ENCODE results near the gene PDE4D.

Gene PDE4D

DNA sequence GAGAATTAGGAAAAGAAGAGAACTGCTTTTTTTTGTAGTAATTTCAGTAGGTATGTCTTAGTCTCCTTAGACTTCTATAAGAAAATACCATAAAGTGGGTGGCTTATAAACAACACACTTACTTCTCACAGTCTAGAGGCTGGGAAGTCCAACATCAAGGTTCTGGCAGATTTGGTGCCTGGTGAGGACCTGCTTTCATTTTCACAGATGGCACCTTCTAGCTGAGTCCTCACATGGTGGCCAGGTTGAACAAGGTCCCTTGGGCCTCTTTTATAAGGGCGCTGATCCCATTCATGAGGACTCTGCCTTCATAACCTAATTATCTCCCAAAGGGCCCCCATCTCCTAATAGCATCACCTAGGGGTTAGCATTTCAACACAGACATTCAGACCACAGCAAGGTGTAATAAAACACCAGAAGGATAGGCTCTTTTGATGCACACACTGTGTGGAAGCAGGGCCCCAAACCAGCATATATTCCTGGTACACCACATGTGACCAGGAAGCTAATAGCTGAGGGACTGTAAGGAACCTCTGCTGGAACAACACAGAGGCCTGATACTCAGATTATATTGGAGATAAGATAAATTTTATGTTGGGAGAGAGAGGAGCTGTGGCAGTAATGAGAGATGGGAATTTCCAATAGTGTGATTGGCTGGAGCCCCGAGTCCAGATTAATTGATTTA is 925.8 kb downstream of the PDE4D start:
- WGBS, 2 donors (ENCODE audit: extremely low coverage in 2 of 2, insufficient read length in 2 of 2, insufficient replicate concordance in 1 of 2): no CpG with 5 or more reads among the region's 2 CpGs
- no peak overlapping the region for H4K8ac ChIP-seq (ENCODE audit: low read depth, low read length)
- no peaks in the 10 kb centered on the region for H3K79me1 ChIP-seq (ENCODE audit: low read depth, low read length)
- no peak overlapping the region for H2BK120ac ChIP-seq (ENCODE audit: low read depth, low read length)
- no peak overlapping the region for H3K14ac ChIP-seq (ENCODE audit: low read length)
- no peak overlapping the region for H2AFZ ChIP-seq (ENCODE audit: low read length)
- H3K27ac ChIP-seq (replicated peaks; ENCODE audit: low read length): no peak overlapping the region
- H3K18ac ChIP-seq (ENCODE audit: low read length): no peak overlapping the region
- no peak overlapping the region for H3K9ac ChIP-seq (ENCODE audit: low read depth, low read length, poor library complexity)
- no peak overlapping the region for H3K4me3 ChIP-seq (ENCODE audit: low read length in 2 of 2)
- H4K91ac ChIP-seq (ENCODE audit: low read depth, low read length, poor library complexity): no peak overlapping the region
- no peak overlapping the region for H2BK12ac ChIP-seq (ENCODE audit: low read length)
- no peak overlapping the region for H3K4ac ChIP-seq (ENCODE audit: low read length)
- no peaks in the 10 kb centered on the region for H3K9me3 ChIP-seq (replicated peaks in 1 of 2; ENCODE audit: control insufficient read depth in 2 of 2, insufficient read depth in 1 of 2, low read depth in 1 of 2, low read length in 2 of 2)
- no peak overlapping the region for H3K4me2 ChIP-seq (ENCODE audit: insufficient read depth, low read length, poor library complexity, severe bottlenecking)
- H2AK5ac ChIP-seq (ENCODE audit: low read depth, low read length): no peak overlapping the region
- no peak overlapping the region for H2BK15ac ChIP-seq (ENCODE audit: low read length)
- no peak for DNase-seq (ENCODE audit: low spot score)
- H3K36me3 ChIP-seq (replicated peaks in 1 of 2; ENCODE audit: control insufficient read depth in 2 of 2, insufficient read depth in 2 of 2, low read length in 2 of 2): peaks cover 0 to 5% of the 10 kb centered on the region in 2 donors
- no peaks in the 10 kb centered on the region for H3K4me1 ChIP-seq (ENCODE audit: control insufficient read depth in 2 of 2, insufficient read depth in 1 of 2, low read depth in 1 of 2, low read length in 2 of 2)
- no peak overlapping the region for H3K23ac ChIP-seq (ENCODE audit: low read depth, low read length, poor library complexity)
- H3K27me3 ChIP-seq (ENCODE audit: control insufficient read depth in 3 of 3, insufficient read depth in 3 of 3, low read depth in 1 of 3, low read length in 3 of 3): no peaks in the 10 kb centered on the region
- H2BK5ac ChIP-seq (ENCODE audit: low read length): no peak overlapping the region

DNA sequence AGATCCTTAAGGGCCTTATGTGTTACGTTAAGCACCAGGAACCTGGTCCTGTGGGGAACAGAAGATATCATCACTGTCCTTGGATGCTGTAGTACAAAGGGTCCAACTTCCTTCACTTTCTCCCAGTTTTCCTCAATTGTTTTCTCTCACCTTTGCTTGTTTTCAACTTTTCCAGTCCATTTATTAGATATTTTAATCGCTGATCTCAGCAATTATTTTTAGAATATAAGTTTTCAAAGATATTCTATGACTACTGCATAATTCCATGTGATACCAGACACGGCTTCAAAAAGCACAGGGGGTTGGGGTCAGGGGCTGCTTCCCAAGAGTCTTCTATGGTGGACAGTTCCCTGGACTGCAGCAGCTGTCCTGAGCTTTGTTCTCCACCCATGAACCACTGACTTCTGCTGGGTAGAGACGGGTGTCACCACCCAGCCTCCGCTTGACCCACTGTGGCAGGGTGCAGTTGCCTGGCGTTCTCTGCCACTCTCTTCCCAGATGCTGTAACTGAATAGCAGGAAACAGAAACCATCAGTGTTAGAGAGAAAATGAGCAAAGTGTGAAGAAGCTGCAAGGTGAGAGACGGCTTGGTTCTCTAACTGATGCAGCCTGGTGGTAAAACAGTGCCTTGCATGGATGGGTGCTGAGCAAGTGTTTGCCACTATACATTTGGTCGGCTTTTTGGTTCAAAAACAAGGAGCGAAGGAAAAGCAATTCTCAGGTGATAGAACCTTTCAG is 927.7 kb downstream of the PDE4D start:
- H2BK12ac ChIP-seq (ENCODE audit: low read length): no peak overlapping the region
- H2BK5ac ChIP-seq (ENCODE audit: low read length): no peak overlapping the region
- H3K4me2 ChIP-seq (ENCODE audit: insufficient read depth, low read length, poor library complexity, severe bottlenecking): no peak overlapping the region
- no peak overlapping the region for H3K23ac ChIP-seq (ENCODE audit: low read depth, low read length, poor library complexity)
- H2BK120ac ChIP-seq (ENCODE audit: low read depth, low read length): no peak overlapping the region
- H3K27ac ChIP-seq (replicated peaks; ENCODE audit: low read length): no peak overlapping the region
- no peak overlapping the region for H2BK15ac ChIP-seq (ENCODE audit: low read length)
- H3K4ac ChIP-seq (ENCODE audit: low read length): no peak overlapping the region
- H3K14ac ChIP-seq (ENCODE audit: low read length): no peak overlapping the region
- H4K91ac ChIP-seq (ENCODE audit: low read depth, low read length, poor library complexity): no peak overlapping the region
- WGBS, 2 donors (ENCODE audit: extremely low coverage in 2 of 2, insufficient read length in 2 of 2, insufficient replicate concordance in 1 of 2): no CpG with 5 or more reads among the region's 9 CpGs
- no peak overlapping the region for H3K18ac ChIP-seq (ENCODE audit: low read length)
- H3K9ac ChIP-seq (ENCODE audit: low read depth, low read length, poor library complexity): no peak overlapping the region
- no peaks in the 10 kb centered on the region for H3K27me3 ChIP-seq (ENCODE audit: control insufficient read depth in 3 of 3, insufficient read depth in 3 of 3, low read depth in 1 of 3, low read length in 3 of 3)
- no peak for DNase-seq (ENCODE audit: low spot score)
- no peaks in the 10 kb centered on the region for H3K79me1 ChIP-seq (ENCODE audit: low read depth, low read length)
- no peak overlapping the region for H3K4me3 ChIP-seq (ENCODE audit: low read length in 2 of 2)
- H3K4me1 ChIP-seq (ENCODE audit: control insufficient read depth in 2 of 2, insufficient read depth in 1 of 2, low read depth in 1 of 2, low read length in 2 of 2): no peaks in the 10 kb centered on the region
- H4K8ac ChIP-seq (ENCODE audit: low read depth, low read length): no peak overlapping the region
- no peaks in the 10 kb centered on the region for H3K9me3 ChIP-seq (replicated peaks in 1 of 2; ENCODE audit: control insufficient read depth in 2 of 2, insufficient read depth in 1 of 2, low read depth in 1 of 2, low read length in 2 of 2)
- H2AFZ ChIP-seq (ENCODE audit: low read length): no peak overlapping the region
- no peaks in the 10 kb centered on the region for H3K36me3 ChIP-seq (replicated peaks in 1 of 2; ENCODE audit: control insufficient read depth in 2 of 2, insufficient read depth in 2 of 2, low read length in 2 of 2)
- H2AK5ac ChIP-seq (ENCODE audit: low read depth, low read length): no peak overlapping the region

DNA sequence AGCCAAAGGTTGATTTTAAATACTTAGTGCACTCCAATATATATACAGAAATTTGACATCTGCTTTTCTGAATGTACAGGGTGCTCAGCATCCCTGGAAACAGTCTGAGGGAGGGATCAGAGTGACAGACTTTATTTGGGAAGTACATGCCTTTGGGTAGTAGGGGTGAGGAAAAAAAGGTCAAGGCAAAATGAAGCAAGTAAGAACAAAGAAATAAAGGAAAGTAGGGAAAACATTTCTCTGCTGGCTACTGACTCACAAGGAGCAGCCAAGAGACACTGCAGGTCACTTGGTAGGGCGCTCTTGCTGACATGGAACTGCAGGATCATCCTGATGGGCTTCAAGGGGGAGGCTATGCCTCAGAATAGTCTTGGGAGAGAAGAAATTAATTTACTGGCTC is 929.7 kb downstream of the PDE4D start:
- Histone ChIP-seq H3K79me1 (ENCODE audit: low read depth, low read length) (no peaks in the 10 kb centered on the region), H3K4me2 (ENCODE audit: insufficient read depth, low read length, poor library complexity, severe bottlenecking) (no peak overlapping the region), H4K91ac (ENCODE audit: low read depth, low read length, poor library complexity) (no peak overlapping the region), H3K27me3 (ENCODE audit: control insufficient read depth in 3 of 3, insufficient read depth in 3 of 3, low read depth in 1 of 3, low read length in 3 of 3) (no peaks in the 10 kb centered on the region), H3K9me3 (replicated peaks in 1 of 2; ENCODE audit: control insufficient read depth in 2 of 2, insufficient read depth in 1 of 2, low read depth in 1 of 2, low read length in 2 of 2) (no peaks in the 10 kb centered on the region), H2BK15ac (ENCODE audit: low read length) (no peak overlapping the region), H2AK5ac (ENCODE audit: low read depth, low read length) (no peak overlapping the region), H2BK5ac (ENCODE audit: low read length) (no peak overlapping the region), H2BK12ac (ENCODE audit: low read length) (no peak overlapping the region), H3K27ac (replicated peaks; ENCODE audit: low read length) (no peak overlapping the region), H3K14ac (ENCODE audit: low read length) (no peak overlapping the region), H3K4me3 (ENCODE audit: low read length in 2 of 2) (no peak overlapping the region), H3K18ac (ENCODE audit: low read length) (no peak overlapping the region), H3K36me3 (replicated peaks in 1 of 2; ENCODE audit: control insufficient read depth in 2 of 2, insufficient read depth in 2 of 2, low read length in 2 of 2) (no peaks in the 10 kb centered on the region), H3K4ac (ENCODE audit: low read length) (no peak overlapping the region), H3K9ac (ENCODE audit: low read depth, low read length, poor library complexity) (no peak overlapping the region), H2AFZ (ENCODE audit: low read length) (no peak overlapping the region), H2BK120ac (ENCODE audit: low read depth, low read length) (no peak overlapping the region), H3K23ac (ENCODE audit: low read depth, low read length, poor library complexity) (no peak overlapping the region), H3K4me1 (ENCODE audit: control insufficient read depth in 2 of 2, insufficient read depth in 1 of 2, low read depth in 1 of 2, low read length in 2 of 2) (no peaks in the 10 kb centered on the region), H4K8ac (ENCODE audit: low read depth, low read length) (no peak overlapping the region)
- DNase-seq (ENCODE audit: low spot score): no peak
- WGBS, 2 donors (ENCODE audit: extremely low coverage in 2 of 2, insufficient read length in 2 of 2, insufficient replicate concordance in 1 of 2): no CpG with 5 or more reads among the region's 1 CpG

DNA sequence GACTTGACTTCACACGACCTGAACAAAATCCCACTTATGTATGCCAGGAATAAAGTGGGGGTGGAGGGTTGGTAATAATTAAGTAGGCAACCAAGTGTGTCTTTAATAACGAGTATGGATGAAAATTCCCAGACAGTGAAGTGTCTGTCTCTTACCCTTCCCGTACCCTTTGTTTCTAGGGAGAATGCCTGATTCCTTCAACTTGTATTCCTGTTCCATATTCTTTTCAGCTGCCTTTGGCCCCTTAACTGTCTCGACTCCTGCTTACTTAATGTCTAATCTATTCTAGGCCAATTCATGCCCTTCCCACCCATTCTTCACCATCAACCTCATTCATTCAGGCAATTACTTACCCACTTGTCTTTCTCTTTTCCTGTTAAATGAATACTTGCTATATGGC is 930.2 kb downstream of the PDE4D start:
- Histone ChIP-seq H4K91ac (ENCODE audit: low read depth, low read length, poor library complexity) (no peak overlapping the region), H3K79me1 (ENCODE audit: low read depth, low read length) (no peaks in the 10 kb centered on the region), H2AK5ac (ENCODE audit: low read depth, low read length) (no peak overlapping the region), H3K27ac (replicated peaks; ENCODE audit: low read length) (no peak overlapping the region), H2AFZ (ENCODE audit: low read length) (no peak overlapping the region), H3K4ac (ENCODE audit: low read length) (no peak overlapping the region), H3K36me3 (replicated peaks in 1 of 2; ENCODE audit: control insufficient read depth in 2 of 2, insufficient read depth in 2 of 2, low read length in 2 of 2) (no peaks in the 10 kb centered on the region), H3K9me3 (replicated peaks in 1 of 2; ENCODE audit: control insufficient read depth in 2 of 2, insufficient read depth in 1 of 2, low read depth in 1 of 2, low read length in 2 of 2) (no peaks in the 10 kb centered on the region), H2BK120ac (ENCODE audit: low read depth, low read length) (no peak overlapping the region), H3K4me1 (ENCODE audit: control insufficient read depth in 2 of 2, insufficient read depth in 1 of 2, low read depth in 1 of 2, low read length in 2 of 2) (no peaks in the 10 kb centered on the region), H2BK15ac (ENCODE audit: low read length) (no peak overlapping the region), H4K8ac (ENCODE audit: low read depth, low read length) (no peak overlapping the region), H3K9ac (ENCODE audit: low read depth, low read length, poor library complexity) (no peak overlapping the region), H2BK5ac (ENCODE audit: low read length) (no peak overlapping the region), H3K14ac (ENCODE audit: low read length) (no peak overlapping the region), H2BK12ac (ENCODE audit: low read length) (no peak overlapping the region), H3K27me3 (ENCODE audit: control insufficient read depth in 3 of 3, insufficient read depth in 3 of 3, low read depth in 1 of 3, low read length in 3 of 3) (no peaks in the 10 kb centered on the region), H3K18ac (ENCODE audit: low read length) (no peak overlapping the region), H3K23ac (ENCODE audit: low read depth, low read length, poor library complexity) (no peak overlapping the region), H3K4me3 (ENCODE audit: low read length in 2 of 2) (no peak overlapping the region), H3K4me2 (ENCODE audit: insufficient read depth, low read length, poor library complexity, severe bottlenecking) (no peak overlapping the region)
- no CpG with 5 or more reads among the region's 4 CpGs for WGBS, 2 donors (ENCODE audit: extremely low coverage in 2 of 2, insufficient read length in 2 of 2, insufficient replicate concordance in 1 of 2)
- DNase-seq (ENCODE audit: low spot score): no peak
